Central memory CD4-positive, alpha-beta T cell (primary cell): ENCODE measurements around the gene SERTM1.
A peak's percentile ranks its signal among the peaks of the same experiment; 100 is the strongest.

Experiments used
- DNase-seq: peaks from one replicate; pipeline ENCODE4 v3.0.0; 2022

SERTM1 gene

GRCh38 chr13:36712290-36712689 is 38.5 kb downstream of the SERTM1 start:
- no peak for DNase-seq

- DNase-seq: no peak
These were observed 39.0 kb downstream of the SERTM1 start for GRCh38 chr13:36712770-36713169.

GRCh38 chr13:36713887-36714286 is 40.1 kb downstream of the SERTM1 start:
- DNase-seq: no peak

GRCh38 chr13:36715841-36716240 is 42.0 kb downstream of the SERTM1 start:
- DNase-seq: no peak

GRCh38 chr13:36717017-36717416 is 43.2 kb downstream of the SERTM1 start:
- DNase-seq: no peak

GRCh38 chr13:36717966-36718545 is 44.2 kb downstream of the SERTM1 start:
- no peak for DNase-seq

GRCh38 chr13:36718686-36719085 is 44.9 kb downstream of the SERTM1 start:
- no peak for DNase-seq

- no peak for DNase-seq
These were observed 50.3 kb downstream of the SERTM1 start for GRCh38 chr13:36724141-36724540.

- DNase-seq: no peak
These were observed 52.1 kb downstream of the SERTM1 start for GRCh38 chr13:36725936-36726335.

- no peak for DNase-seq
These were observed 54.2 kb downstream of the SERTM1 start for GRCh38 chr13:36728006-36728405.

GRCh38 chr13:36736119-36736726 is 62.4 kb downstream of the SERTM1 start:
- peak; percentile 13 for DNase-seq

GRCh38 chr13:36737524-36738083 is 63.8 kb downstream of the SERTM1 start:
- no peak for DNase-seq

GRCh38 chr13:36745436-36745835 is 71.6 kb downstream of the SERTM1 start:
- DNase-seq: no peak

GRCh38 chr13:36746051-36746450 is 72.2 kb downstream of the SERTM1 start:
- DNase-seq: no peak
